ENCODE results near the gene IQSEC1.

IQSEC1 gene

DNA sequence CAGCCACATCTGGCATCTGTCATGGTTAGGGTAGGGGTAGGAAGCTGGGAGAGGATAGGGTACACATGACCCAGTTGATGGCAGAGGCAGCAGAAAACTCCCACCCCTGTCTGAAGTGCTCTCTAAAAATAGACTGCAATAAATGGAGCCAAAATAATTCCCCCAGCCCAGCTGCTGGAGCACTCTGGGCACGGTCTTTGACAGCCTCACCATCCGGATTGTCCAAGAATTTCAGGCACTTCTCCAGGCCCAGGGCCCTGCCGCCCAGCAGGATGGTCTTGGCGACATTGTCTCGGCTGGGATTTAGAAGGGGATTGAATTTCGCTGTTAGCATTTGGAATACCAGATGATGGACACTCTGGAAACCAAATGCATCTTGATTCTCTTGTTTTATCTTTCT lies 103.7 kb downstream of the IQSEC1 start:
- DNase-seq (ENCODE audit: low read depth in 2 of 2) = no peak

DNA sequence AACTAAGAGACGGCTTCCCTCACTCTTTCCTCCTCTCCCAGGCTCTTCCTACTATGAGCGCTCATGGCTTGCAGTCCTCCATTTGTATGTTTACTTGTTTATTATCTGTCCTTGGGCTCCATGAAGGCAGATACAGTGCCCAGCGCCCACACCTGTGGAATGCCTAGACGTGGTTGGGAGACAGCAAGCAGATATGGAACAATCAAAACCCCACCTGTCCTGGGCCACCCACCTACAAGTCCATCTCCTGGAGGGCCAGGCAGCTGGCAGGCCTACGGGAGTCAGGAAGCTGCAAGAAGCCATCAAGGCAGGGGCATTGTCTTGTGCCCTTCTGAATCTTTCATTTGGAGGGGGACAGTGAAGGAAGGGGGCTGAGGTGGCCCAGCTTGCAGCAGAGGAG lies 104.7 kb downstream of the IQSEC1 start:
- no peak for DNase-seq (ENCODE audit: low read depth in 2 of 2)

DNA sequence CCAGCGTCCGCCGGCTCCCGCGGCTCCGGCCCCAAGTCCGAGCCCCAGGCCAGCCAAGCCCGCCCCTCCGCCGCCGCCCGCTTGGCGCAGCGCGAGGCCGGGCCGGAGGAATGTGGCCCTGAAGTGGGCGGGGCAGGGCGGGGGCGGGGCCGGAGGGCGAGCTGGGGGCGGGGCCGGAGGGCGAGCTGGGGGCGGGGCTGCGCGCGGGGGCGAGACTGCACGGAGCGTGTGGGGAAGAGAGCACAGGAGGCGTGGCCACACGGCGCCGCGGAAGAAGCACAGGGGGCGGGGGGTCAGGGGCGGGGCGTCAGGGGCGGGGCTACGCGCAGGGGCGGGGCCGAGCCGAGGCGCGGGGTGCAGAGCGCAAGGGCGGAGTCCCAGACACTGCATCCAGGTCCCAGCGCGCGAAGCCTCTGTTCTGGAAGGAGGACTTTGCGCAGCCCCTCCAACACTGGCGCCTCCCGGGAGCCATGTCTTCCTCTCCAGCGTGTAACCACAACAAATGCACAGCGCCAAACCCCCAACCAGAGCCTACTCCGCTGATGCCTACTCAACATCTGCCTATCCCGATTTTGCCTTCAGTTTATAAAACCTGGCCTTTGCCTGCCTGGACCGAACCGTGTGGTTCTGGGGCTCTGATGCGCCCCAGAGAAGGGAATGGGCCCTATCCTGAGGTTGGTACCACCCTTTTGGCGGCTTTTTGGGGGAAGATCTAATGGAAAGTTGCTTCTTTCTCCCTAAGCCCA lies 105.5 kb downstream of the IQSEC1 start:
- peak; percentile 70 to 71 for DNase-seq (ENCODE audit: low read depth in 2 of 2)

DNA sequence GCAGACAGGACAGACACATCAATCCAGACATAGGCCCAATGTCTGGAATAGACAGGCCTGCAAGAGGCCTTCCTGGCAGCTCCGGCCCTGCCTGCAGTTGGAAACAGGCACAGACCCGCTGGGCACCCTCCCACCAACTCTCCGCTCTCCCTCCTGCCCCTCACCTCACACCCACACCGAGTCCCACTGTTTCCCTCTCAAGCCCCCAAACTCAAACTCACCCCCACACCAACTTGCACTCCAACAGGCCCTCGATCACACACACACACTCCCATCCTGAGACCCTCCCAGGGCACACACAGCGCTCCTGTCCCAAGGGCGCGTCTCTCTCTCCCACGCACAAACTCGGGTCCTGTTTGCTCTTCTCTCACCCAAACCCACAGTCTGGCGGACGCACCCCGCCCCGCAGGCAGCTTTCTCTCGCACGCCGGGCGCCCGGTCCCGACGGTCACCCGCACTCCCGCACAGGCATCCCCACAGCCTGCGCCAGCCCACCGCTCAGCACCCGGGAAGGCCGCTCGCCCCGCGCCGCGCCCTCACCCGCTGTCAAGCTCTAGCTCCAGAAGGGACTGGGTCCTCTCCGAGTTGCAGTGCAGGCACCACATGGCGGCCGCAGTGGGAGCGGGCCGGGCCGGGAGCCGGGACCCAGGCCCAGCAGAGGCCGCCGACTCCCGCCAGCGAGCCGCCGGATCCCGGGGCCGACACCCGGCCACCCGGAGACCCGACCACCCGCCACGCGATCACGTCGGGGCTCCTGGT lies 106.2 kb downstream of the IQSEC1 start:
- no peak for DNase-seq (ENCODE audit: low read depth in 2 of 2)

DNA sequence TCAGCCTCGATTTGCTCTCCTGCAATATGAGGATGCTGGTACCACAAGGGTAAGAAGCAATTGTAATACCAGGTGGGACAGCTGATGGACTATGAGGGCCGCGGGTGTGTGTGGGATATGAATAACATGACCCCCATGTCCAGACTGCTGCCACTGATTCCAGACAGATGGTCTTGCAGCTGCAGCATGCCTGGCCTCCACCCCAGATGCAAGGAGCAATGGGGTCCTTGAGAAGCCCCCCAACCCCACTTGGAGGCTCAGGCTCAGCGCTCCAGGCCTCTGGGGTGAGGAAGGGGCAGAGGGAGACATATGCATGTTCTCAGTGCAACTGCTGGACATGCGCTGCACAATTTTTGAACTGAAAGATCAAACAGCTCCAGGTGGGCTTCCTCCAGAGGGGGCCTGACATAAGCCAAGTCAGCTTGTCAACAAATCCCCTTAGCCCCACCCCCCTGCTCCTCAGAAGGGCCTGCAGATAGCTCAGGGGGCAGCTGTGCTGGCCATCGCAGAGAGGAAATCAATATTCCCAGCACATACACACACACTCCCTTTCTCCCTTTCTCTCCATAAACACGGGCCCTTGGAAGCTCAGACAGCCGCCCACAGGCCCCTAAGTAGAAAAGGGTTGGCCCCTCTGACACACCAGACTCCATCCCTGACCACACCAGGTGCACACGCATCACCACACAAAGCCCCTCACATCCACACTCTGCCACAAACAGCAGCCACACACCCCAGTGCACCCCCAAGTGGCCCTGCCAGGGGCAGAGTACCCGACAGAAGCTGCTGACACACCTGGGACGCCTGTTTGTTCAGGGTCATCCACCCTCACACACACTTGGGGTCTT lies 107.0 kb downstream of the IQSEC1 start:
- no peak for DNase-seq (ENCODE audit: low read depth in 2 of 2)

DNA sequence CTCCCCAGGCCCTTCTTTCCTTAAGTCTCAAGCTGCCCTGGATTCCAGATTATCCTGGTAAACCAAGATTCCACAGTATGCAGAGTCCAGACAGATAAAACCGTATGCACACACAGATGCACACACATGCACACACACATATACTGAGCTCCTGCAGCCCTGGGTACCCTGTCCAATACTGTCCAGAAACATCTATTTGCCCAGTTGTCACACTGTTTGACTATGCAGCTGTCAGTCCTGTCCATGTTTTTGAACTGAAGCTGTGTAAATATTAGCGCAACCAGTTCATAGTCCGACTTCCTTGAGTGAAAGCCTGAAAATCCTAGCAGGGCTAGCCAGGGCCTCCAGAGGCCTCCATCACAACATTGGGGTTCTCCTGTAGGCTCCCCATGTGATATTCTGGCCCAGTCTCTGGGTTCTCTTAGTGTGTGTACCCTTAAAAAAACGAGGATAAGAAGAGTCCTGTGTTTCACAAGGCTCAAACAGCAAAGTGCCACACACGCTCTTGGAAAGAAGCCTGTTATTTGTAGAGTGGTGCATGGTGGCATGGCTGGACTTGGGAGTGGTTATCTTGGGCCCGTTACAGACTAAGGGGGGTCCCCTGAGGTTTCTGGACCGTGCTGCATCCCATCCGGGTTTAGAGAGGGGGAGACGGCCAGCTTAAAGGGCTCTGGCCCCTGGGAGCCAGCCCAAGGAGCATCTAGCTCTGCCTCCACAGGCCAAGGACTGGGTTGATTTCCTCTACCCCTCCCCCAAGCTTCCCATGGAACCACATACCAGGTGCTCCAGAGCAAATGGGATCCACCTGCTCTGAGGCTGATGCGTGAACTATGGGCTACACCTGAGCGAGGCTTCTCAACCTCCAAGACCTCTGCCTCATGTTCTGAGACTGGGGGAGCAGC lies 108.3 kb downstream of the IQSEC1 start:
- DNase-seq (ENCODE audit: low read depth in 2 of 2) = no peak

DNA sequence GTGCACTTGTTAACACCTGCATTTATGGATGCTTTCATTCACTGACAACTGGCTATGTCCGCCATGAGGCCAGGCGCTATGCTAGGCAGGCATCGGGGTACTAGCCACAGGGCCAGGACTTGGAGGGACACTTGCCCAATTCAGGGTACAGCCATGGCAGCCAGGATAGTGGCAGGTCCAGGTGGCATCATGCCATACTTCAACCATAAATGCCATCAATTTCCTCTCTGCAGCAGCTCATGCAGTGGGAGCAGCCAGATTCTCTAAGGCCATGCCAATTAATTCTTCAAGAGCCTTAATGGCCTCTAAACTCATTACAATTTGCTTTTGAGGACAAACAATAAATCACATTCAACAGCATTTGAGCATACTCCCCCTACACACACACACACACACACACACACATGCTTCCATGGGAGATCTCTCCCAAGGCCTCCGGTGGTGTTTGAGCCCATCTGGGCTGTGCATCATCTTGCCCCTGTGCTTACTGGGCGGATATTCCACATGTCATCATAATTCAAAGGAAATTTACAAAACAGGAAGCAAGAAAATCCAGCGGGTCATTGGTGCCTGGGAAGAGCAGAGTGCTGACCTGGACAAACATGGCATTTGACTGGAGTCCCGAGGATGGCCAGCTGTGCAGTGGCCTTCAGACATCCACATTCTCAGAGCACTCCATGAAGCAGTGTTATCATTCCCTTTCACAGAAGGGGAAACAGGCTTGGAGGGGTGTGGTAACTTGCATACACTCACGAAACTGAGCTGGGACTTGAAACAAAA lies 109.1 kb downstream of the IQSEC1 start:
- DNase-seq (ENCODE audit: low read depth in 2 of 2) = no peak

DNA sequence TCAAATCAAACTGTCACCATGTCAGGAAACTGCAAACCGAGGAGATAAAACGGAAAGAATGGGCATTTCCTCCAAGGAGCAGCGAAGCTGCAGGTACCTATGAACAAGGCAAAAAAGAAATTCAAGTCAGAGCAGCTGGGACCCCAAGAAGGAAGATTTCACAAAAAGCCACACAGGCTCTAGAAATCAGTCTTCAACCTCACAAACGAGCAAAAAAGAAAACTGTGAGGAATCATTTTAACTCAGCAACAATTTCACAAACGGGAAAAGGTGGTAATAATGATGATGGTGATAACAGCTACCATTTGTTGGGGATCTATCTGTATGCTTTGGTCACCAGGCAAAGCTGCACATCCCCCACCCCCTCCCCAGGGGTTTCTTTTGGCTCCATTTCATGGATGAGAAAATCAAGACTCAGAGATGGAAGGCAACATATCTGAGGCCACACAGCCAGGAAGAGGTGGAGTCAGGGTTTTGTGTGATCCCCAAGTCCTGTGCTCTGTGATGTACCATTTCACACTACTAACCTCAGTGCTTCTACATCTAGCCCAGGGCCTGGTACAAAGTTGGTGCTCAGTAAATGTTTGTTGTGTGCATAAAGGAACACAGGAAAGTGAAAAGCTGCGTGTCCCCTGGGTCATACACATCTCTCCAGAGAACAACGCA lies 109.9 kb downstream of the IQSEC1 start:
- no peak for DNase-seq (ENCODE audit: low read depth in 2 of 2)

DNA sequence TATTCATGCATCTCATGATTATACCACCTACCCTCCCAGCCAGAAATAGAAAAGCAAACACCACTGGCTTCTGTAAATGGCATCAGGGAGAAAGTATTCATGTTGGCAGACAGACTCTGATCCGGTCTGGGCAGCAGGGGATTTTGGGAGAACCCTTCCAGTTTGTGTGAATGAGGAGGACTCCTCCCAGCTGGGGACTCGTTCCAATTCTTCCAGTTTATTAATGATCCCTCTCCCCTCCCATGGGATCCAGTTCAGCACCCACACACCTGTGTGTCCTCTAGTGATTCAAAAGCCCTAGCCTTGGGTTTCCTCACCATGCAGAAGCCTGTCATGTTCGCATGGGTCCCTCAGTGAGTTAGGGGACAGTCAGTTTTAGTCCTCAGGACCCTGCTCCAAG lies 110.9 kb downstream of the IQSEC1 start:
- DNase-seq (ENCODE audit: low read depth in 2 of 2) = no peak

DNA sequence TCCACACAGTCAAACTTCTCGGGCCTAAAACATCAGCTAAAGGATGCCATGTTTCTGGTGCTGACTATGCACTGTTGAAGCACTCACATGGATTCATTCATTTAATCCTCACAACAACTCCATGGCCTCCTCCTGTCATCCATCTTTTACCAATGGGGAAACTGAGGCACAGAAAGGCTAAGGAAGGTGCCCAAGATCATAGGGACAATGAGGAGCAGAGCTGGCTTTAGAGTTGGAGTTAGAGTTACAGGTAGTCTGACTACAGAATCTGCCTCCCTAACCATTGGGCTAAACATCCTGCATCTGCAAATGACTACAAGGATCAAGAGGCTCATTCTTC lies 111.6 kb downstream of the IQSEC1 start:
- no peak for DNase-seq (ENCODE audit: low read depth in 2 of 2)

DNA sequence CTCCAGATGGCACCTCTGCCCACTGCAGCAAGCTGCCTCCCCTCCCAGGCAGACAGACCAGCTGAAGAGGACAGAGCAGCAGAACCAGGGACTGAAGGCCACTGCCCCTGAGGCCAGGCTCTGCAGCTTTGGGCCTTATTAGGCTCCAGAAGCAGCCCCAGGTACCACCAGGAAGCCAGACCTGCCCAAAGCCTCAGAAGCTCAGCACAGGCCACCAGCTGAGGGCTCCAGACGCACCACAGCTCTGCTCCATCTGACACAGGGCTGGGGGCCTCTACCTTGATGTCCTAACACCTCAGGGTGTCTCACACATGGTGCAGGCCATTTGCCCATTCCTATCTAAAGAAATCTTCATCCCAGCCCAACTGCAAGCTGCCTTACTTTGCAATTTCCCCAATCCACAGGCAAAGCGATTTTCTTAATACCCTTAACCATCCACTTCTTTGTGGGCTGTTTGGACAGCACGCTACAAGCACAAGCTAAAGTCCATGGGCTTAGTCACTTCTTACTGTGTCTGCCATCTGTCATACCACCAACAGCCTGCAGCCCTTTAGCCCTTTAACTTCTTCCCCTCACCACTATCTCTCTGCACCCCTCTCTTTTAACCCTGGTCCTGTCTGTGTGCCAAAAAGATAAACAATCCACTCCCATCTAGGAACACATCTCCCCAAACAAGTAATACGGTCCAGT lies 112.1 kb downstream of the IQSEC1 start:
- no peak for DNase-seq (ENCODE audit: low read depth in 2 of 2)

DNA sequence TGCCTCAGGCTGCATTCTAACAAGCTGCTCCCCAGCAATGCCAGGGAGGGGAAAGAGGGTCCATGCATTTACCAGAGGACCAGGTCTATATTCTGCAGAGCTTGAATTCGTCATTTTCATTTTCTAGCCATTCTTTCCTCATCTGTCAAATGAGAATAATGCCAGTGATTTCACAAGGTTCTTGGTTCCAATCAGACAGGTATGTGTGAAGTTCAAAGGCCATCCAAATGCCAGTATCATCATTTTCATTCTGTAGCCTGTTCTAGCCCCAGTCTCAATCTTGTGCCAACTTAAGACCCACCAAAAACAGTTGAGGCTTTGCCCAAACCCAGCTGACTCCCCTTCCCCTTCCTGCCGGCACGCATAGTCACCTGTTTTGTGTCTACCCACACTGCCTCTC lies 112.7 kb downstream of the IQSEC1 start:
- no peak for DNase-seq (ENCODE audit: low read depth in 2 of 2)

DNA sequence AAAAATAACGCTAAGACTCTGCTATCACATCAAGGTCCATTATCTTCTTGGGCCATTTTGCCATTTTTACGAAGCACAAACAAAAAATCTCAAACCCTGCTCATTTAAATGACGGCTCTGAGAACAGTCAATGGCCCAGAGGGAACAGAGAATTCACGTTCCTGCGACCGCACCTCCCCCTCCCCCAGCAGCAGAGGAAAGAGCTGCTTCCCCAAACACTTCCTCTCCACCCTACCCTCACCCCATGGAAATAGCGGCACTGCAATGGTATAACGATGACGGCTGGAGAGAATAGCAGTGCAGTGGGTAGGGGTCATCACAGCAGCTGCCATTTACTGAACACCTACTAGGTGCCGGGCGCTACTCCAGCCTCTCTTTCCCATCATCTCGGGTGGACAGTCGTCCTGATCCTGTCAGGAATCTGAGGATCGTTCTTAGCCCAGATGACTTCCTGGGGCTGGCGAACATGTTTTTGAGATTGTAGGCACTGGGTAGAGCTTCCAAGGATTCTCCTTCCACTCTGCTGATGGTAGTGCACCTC lies 113.3 kb downstream of the IQSEC1 start:
- no peak for DNase-seq (ENCODE audit: low read depth in 2 of 2)

DNA sequence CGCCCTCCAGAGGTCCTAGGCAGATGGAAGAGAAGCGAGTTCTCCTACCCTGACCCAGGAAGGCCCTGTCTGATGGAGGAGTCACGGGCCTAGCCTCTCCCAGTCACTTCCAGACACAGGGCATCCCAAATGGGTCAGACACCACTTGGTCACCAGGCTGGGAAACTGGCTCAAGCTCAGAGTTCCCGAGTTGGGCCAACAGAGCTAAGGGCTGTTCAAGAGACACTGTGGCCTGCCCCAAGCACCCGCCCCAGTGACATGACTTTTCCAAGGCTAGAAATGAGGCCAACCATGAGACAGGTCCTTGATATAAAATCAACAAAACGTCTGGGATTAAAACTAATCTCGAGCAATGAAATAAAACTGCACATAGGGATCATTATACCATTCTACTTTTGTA lies 113.8 kb downstream of the IQSEC1 start:
- DNase-seq (ENCODE audit: low read depth in 2 of 2) = no peak

DNA sequence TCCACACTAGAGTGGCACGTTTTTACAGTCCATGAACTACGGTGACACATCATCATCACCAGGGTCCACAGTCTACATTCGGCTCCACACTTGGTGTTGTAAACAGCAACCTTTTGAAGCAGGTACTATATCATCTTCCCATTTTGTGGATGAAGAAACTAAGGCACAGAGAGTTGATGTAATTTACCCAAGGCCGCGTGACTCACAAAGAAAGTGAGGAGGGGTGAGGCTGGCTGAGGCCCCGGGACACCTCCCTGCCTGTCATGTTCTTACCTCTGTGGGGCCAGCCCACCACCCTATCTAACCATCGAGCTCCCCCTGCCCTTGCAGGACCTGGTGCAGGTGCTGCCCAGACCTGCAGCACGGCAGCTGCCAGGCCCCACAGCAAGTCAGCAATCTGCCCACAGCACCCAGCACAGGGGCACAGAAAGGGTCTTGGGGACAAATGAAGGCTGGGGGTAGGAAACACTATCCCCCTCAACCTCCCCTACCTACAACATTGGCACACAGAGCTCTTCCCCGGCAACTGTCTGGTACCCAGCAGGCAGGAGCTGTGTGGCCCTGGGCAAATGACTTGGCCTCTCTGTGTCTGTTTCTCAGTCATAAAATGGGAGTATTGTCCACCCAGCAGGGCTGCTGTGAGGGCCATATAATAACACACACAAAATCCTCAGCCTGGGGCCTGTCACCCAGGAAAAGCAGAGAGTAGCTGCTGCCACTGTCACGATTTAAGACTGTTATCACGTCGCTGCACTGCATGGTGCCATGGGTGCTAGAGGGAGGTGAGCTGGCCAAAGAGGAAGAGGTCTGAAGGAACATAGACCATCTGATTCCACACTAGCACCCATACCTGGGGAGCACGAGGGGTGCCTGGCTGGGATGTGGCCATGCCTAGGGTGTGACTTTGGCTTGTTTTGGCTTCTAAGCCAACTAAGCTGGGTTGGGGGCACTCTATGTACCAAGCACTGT lies 115.1 kb downstream of the IQSEC1 start:
- no peak for DNase-seq (ENCODE audit: low read depth in 2 of 2)

DNA sequence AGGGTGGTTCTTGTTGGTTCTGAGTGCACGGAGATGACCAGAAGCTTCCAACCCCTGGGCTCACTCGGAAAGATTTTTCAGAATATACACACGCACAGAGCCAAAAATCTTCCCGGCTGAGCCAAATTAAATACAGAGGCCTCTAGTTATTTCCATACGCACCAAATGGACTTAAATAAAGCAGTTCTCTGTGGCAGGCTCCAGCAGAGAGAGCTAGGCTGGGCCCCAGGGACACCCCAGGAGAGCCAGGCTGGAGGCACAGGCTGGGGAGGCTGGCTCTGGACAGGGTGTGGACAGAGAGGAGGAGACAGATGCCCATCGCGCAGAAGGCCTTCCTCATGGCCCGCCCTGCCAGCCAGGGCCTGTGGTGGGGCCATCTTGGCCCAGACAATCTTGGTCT lies 115.9 kb downstream of the IQSEC1 start:
- no peak for DNase-seq (ENCODE audit: low read depth in 2 of 2)

DNA sequence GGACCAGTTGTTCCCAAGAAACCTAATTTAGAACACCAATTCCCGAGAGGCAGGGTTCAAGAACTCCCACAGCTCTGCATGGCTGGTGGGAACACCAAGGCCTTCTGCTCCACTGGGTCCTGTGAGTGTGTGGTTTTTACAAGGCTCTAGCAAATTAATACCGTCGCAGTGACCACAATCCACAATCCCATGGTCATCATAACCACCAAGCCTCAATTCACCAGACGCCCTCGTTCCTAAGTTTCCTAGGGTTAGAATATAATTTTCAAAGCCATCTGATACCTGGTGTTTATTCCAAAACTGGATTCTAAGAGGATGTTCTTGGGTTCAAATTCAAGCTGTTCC lies 116.9 kb downstream of the IQSEC1 start:
- DNase-seq (ENCODE audit: low read depth in 2 of 2) = no peak

DNA sequence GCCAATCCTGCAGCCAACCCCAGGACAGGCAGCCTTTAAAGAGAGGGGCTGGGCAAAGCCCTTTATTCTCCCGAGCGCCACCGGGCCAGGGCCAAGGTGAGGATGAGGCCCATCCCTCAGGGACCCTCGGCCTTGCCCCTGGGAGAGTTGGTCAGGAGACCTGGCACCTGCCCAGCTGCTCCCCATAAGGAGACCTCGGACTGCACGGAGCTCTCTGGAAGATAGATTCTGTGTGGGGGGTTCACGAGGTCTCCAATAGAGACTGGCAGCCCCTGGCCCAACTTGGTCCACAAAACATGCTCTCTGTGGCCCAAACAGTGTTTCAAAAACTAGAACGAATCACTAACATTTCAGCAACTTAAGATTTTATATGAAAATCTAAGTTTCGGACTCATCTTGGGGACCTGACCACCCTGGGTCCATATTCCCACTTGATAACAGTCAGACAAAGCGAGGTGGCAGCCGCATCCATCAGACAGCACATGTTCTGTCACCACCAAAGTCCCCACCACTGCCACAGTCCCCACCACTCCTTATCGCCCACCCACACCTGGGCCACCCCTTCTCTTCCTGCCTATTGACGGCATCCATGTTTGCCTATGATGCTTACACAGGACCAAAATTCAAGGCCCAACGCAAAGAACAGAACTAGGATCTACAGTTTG lies 117.4 kb downstream of the IQSEC1 start:
- DNase-seq (ENCODE audit: low read depth in 2 of 2) = no peak

All from fibroblast of skin of left quadriceps (primary cell).